Measurements from ENCODE around the gene RELL1.
"Not testable (repeated sequence)": the region's sequence is repeated elsewhere in the genome, so short reads cannot be mapped to it uniquely, and the experiment has no call there.

RELL1 gene

GRCh38 chr4:37690976-37691375, 4.8 kb upstream of the RELL1 start:
- no peak for DNase-seq

GRCh38 chr4:37689353-37690095, 3.3 kb upstream of the RELL1 start:
- no peak for DNase-seq

GRCh38 chr4:37687681-37688080, 1.5 kb upstream of the RELL1 start:
- DNase-seq = no peak

- DNase-seq = no peak
These were observed 1.0 kb upstream of the RELL1 start for GRCh38 chr4:37687194-37687562.

- DNase-seq = no peak
These were observed 278 bp downstream of the RELL1 start for GRCh38 chr4:37685823-37686372.

GRCh38 chr4:37685161-37685822, 884 bp downstream of the RELL1 start:
- DNase-seq = no peak

- DNase-seq = no peak
These were observed 2.0 kb downstream of the RELL1 start for GRCh38 chr4:37684154-37684553.

- DNase-seq = no peak
These were observed 3.3 kb downstream of the RELL1 start for GRCh38 chr4:37682701-37683401.

GRCh38 chr4:37680089-37680488, 6.1 kb downstream of the RELL1 start:
- DNase-seq = no peak

- no peak for DNase-seq
These were observed 6.9 kb downstream of the RELL1 start for GRCh38 chr4:37679301-37679700.

- no peak for DNase-seq
These were observed 7.6 kb downstream of the RELL1 start for GRCh38 chr4:37678624-37679023.

- DNase-seq = no peak
These were observed 10.4 kb downstream of the RELL1 start for GRCh38 chr4:37675587-37676290.

- no peak for DNase-seq
These were observed 11.7 kb downstream of the RELL1 start for GRCh38 chr4:37674439-37674838.

- DNase-seq = no peak
These were observed 12.5 kb downstream of the RELL1 start for GRCh38 chr4:37673538-37674192.

- DNase-seq = no peak
These were observed 15.1 kb downstream of the RELL1 start for GRCh38 chr4:37671072-37671471.

- no peak for DNase-seq
These were observed 15.9 kb downstream of the RELL1 start for GRCh38 chr4:37670249-37670648.

- not testable (repeated sequence) for DNase-seq
These were observed 17.1 kb downstream of the RELL1 start for GRCh38 chr4:37669124-37669523.

GRCh38 chr4:37667197-37668100, 18.7 kb downstream of the RELL1 start:
- no peak for DNase-seq

GRCh38 chr4:37666625-37667071, 19.5 kb downstream of the RELL1 start:
- DNase-seq = no peak

- DNase-seq = no peak
These were observed 20.5 kb downstream of the RELL1 start for GRCh38 chr4:37665333-37666320.

Data from NCI-H2081 treated with DMSO at 0.1 percent for 48 hours (cell line).